Esophagus squamous epithelium (tissue), 5 donors: ENCODE results near the gene TAC1. TPM values are rescaled to one million over a fixed set of nuclear protein-coding genes. Genes with fewer than 3 reads are reported as not detected.

Experiments used
- DNase-seq: peaks from one replicate; lab custom pipeline; 2025; lab: John Stamatoyannopoulos, UW
- H3K27ac ChIP-seq, 4 donors: fragments of 200-600 bp; sonication (generic); one replicate each; pipeline ENCODE4 v1.5.1; 2016 to 2019; ENCODE audit warnings: mild to moderate bottlenecking in 1 of 4
- H3K27me3 ChIP-seq, 4 donors: fragments of 200-600 bp; sonication (generic); 1 replicate in 3 of 4; 2 replicates in 1 of 4; pipeline versions ENCODE4 v1.5.1 to v1.6.0; 2017 to 2021; ENCODE audit warnings: antibody characterized with exemption in 1 of 4
- H3K36me3 ChIP-seq, 3 donors: fragments of 200-600 bp; sonication (generic); one replicate each; pipeline ENCODE4 v1.5.1; 2016 to 2019
- H3K4me1 ChIP-seq, 3 donors: fragments of 200-600 bp; sonication (generic); one replicate each; pipeline ENCODE4 v1.5.1; 2017 to 2019
- H3K4me3 ChIP-seq, 4 donors: fragments of 200-600 bp; sonication (generic); 1 replicate in 3 of 4; 2 replicates in 1 of 4; pipeline ENCODE4 v1.5.1; 2016 to 2019; ENCODE audit warnings: mild to moderate bottlenecking in 2 of 4, moderate library complexity in 1 of 4
- H3K9me3 ChIP-seq, 3 donors: fragments of 200-600 bp; sonication (generic); one replicate each; pipeline ENCODE4 v1.5.1; 2016 to 2019
- POLR2A ChIP-seq, 4 donors: fragments of 450-650 bp; IDR thresholded peaks; one replicate each; pipeline ENCODE4 v1.6.1; 2017; ENCODE audit warnings: antibody characterized with exemption in 4 of 4, mild to moderate bottlenecking in 4 of 4, moderate library complexity in 3 of 4
- WGBS, 2 donors: methylation state at CpG; one replicate each; pipeline ENCODE4 v1.1.5; 2018; 5-methylcytosine and 5-hydroxymethylcytosine counted together
- intact Hi-C: fragments of 100-400 bp; cut with DNase I; formaldehyde crosslinking; loops from one replicate; pipeline ENCODE4 v1.15.0; 2022
- total RNA-seq, 4 donors: library from RNA; depleted of rRNA; stranded (reverse); fragments of >200 nt; gene quantifications; one replicate each; pipeline ENCODE4 v1.1.0, GENCODE V29; 2016
- TF ChIP-seq, protein P1 (sequence below), 6 experiments: fragments of 450-650 bp in 4 of 6; fragments of 200-600 bp in 2 of 6; sonication (generic) in 2 of 6; IDR thresholded peaks; one replicate each; pipeline ENCODE4 v1.5.1; 2016 to 2019; ENCODE audit warnings: antibody characterized with exemption in 6 of 6, mild to moderate bottlenecking in 4 of 6, moderate library complexity in 4 of 6
- donor health status: DM: yes; HTN: yes; CAD: no.

Gene TAC1
- total RNA-seq, 4 donors from 2014 or later = not detected

DNA sequence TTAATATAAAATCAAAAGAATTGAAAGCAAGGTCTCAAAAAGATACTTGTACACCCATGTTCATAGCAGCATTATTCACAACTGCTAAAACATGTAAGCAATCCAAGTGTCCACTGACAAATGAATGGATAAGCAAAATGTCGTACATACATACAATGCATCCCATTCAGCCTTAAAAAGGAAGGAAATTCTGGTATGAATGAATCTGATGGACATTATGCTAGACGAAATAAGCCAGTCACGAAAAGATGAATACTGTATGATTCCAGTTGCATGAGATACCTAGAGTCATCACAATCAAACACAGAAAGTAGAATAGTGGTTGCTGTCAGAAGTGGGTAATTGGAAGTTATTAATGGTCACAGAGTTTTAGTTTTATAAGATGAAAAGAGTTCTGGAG is 9.5 kb upstream of the TAC1 start:
- Histone ChIP-seq H3K36me3 (no peaks in the 10 kb centered on the region), H3K9me3 (no peaks in the 10 kb centered on the region), H3K4me1 (no peaks in the 10 kb centered on the region), H3K4me3 (no peak overlapping the region), H3K27ac (no peak overlapping the region), H3K27me3 (no peaks in the 10 kb centered on the region)
- TF ChIP-seq, protein P1, sequence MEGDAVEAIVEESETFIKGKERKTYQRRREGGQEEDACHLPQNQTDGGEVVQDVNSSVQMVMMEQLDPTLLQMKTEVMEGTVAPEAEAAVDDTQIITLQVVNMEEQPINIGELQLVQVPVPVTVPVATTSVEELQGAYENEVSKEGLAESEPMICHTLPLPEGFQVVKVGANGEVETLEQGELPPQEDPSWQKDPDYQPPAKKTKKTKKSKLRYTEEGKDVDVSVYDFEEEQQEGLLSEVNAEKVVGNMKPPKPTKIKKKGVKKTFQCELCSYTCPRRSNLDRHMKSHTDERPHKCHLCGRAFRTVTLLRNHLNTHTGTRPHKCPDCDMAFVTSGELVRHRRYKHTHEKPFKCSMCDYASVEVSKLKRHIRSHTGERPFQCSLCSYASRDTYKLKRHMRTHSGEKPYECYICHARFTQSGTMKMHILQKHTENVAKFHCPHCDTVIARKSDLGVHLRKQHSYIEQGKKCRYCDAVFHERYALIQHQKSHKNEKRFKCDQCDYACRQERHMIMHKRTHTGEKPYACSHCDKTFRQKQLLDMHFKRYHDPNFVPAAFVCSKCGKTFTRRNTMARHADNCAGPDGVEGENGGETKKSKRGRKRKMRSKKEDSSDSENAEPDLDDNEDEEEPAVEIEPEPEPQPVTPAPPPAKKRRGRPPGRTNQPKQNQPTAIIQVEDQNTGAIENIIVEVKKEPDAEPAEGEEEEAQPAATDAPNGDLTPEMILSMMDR (IDR thresholded peaks at IDR 0.05) = no peak
- TF ChIP-seq POLR2A (IDR thresholded peaks at IDR 0.05) = no peak
- 71 to 79% methylated on average over 3 of the region's 3 CpGs for WGBS, 2 donors
- intact Hi-C loops = no loop called here
- DNase-seq = no peak

GRCh38 chr7:97732565-97733275 is 834 bp downstream of the TAC1 start:
- DNase-seq = no peak
- H3K36me3 ChIP-seq = no peaks in the 10 kb centered on the region
- H3K4me3 ChIP-seq = peak overlapping the region in 1 of 4 donors; percentile 42
- TF ChIP-seq POLR2A (IDR thresholded peaks at IDR 0.05) = no peak
- TF ChIP-seq, protein P1 (IDR thresholded peaks at IDR 0.05) = no peak
- intact Hi-C loops = no loop called here
- H3K27me3 ChIP-seq = peaks cover 0 to 76% (median 12%) of the 10 kb centered on the region in 4 donors
- H3K9me3 ChIP-seq = no peaks in the 10 kb centered on the region
- 3 to 16% methylated on average over 6 to 14 of the region's 42 CpGs for WGBS, 2 donors
- H3K4me1 ChIP-seq = peaks cover 10 to 26% (median 11%) of the 10 kb centered on the region in 3 donors
- H3K27ac ChIP-seq = no peak overlapping the region

GRCh38 chr7:97733276-97734161 is 1.6 kb downstream of the TAC1 start:
- H3K4me3 ChIP-seq = peak overlapping the region in 2 of 4 donors; percentile 3 to 42
- peaks cover 0 to 76% (median 12%) of the 10 kb centered on the region in 4 donors for H3K27me3 ChIP-seq
- no peak for DNase-seq
- H3K36me3 ChIP-seq = no peaks in the 10 kb centered on the region
- WGBS, 2 donors = 3 to 5% methylated on average over 16 to 25 of the region's 59 CpGs
- H3K4me1 ChIP-seq = peaks cover 10 to 26% (median 11%) of the 10 kb centered on the region in 3 donors
- TF ChIP-seq POLR2A (IDR thresholded peaks at IDR 0.05) = no peak
- H3K27ac ChIP-seq = no peak overlapping the region
- H3K9me3 ChIP-seq = no peaks in the 10 kb centered on the region
- intact Hi-C loops = no loop called here

- H3K4me3 ChIP-seq = no peak overlapping the region
- H3K4me1 ChIP-seq = peaks cover 10 to 26% (median 11%) of the 10 kb centered on the region in 3 donors
- intact Hi-C loops = no loop called here
- TF ChIP-seq, protein P1 (IDR thresholded peaks at IDR 0.05) = no peak
- no peak for TF ChIP-seq POLR2A (IDR thresholded peaks at IDR 0.05)
- peaks cover 0 to 71% (median 12%) of the 10 kb centered on the region in 4 donors for H3K27me3 ChIP-seq
- no peaks in the 10 kb centered on the region for H3K36me3 ChIP-seq
- H3K27ac ChIP-seq = no peak overlapping the region
- H3K9me3 ChIP-seq = no peaks in the 10 kb centered on the region
- DNase-seq = no peak
- WGBS, 2 donors = 33 to 45% methylated on average over 2 of the region's 2 CpGs
Measured at GRCh38 chr7:97734255-97734654, 2.4 kb downstream of the TAC1 start.

DNA sequence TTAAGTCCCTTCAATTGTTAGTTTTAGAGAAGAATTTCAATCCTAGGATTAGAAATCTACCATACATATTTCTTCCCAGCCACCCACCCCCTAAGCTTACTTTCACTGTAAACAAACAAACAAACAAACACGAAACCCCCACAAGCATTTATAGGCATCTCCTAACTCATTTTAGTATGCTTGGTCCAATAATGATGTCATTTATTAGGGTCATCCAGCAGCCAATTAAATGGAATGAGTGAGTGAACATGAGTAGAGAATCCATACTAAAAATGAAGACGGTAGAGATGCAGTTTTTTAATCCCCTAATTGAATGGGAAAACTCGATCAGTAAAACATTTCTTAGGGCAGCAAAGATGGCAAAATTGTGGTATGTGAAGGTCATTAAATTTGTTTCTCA is 3.2 kb downstream of the TAC1 start:
- Histone ChIP-seq H3K27ac (no peak overlapping the region), H3K9me3 (no peaks in the 10 kb centered on the region), H3K36me3 (no peaks in the 10 kb centered on the region), H3K4me1 (peaks cover 10 to 26% (median 11%) of the 10 kb centered on the region in 3 donors), H3K27me3 (peaks cover 0 to 64% (median 12%) of the 10 kb centered on the region in 4 donors), H3K4me3 (no peak overlapping the region)
- DNase-seq = no peak
- TF ChIP-seq, protein P1 (IDR thresholded peaks at IDR 0.05) = no peak
- TF ChIP-seq POLR2A (IDR thresholded peaks at IDR 0.05) = no peak
- intact Hi-C loops = no loop called here
- WGBS, 2 donors = 62 to 64% methylated on average over 3 of the region's 3 CpGs
